Airway epithelial cell (primary cell): ENCODE results near the gene TAF11L6. TPM values are rescaled to one million over a fixed set of nuclear protein-coding genes. Genes with fewer than 3 reads are reported as not detected.

Experiments used
- total RNA-seq: library from RNA; depleted of rRNA; stranded (reverse); fragments of >200 nt; gene quantifications from 2 replicates; pipeline ENCODE4 v1.2.3, GENCODE V29; 2015

TAF11L6 gene
- not detected in 2 replicates for total RNA-seq

DNA sequence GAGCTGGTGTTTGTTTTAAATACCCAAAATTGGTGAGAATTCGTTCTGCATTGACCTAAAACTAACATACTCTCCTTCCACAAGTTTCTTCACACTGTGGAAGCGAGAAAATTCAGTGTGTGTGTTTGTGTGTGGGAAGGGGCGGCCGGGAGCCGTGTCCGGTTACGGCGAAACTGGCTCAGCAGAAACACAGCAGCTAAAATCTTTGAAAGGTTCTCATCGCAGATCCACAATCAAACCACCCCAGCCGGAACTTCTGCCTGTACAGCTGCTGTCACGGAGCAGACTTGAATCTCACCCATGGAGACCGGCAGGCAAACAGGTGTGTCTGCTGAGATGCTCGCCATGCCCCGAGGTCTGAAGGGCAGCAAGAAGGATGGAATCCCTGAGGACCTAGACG is at the start of gene TAF11L6:
Gene TAF11L6, plus strand, starts transcription at position 301 of the 400 bp plus-strand sequence.

DNA sequence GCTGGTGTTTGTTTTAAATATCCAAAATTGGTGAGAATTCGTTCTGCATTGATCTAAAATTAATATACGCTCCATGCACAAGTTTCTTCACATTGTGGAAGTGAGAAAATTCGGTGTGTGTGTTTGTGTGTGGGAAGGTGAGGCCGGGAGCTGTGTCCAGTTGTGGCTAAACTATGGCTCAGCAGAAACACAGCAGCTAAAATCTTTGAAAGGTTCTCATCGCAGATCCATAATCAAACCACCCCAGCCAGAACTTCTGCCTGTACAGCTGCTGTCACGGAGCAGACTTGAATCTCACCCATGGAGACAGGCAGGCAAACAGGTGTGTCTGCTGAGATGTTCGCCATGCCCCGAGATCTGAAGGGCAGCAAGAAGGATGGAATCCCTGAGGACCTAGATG is 30.5 kb upstream of the TAF11L6 start, which contains the start of gene TAF11L2:
Gene TAF11L2, plus strand, starts transcription at position 301 of the 400 bp plus-strand sequence.

DNA sequence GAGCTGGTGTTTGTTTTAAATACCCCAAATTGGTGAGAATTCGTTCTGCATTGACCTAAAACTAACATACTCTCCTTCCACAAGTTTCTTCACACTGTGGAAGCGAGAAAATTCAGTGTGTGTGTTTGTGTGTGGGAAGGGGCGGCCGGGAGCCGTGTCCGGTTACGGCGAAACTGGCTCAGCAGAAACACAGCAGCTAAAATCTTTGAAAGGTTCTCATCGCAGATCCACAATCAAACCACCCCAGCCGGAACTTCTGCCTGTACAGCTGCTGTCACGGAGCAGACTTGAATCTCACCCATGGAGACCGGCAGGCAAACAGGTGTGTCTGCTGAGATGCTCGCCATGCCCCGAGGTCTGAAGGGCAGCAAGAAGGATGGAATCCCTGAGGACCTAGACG is 10.4 kb upstream of the TAF11L6 start, which contains the start of gene TAF11L3:
Gene TAF11L3, plus strand, starts transcription at position 301 of the 400 bp plus-strand sequence.

DNA sequence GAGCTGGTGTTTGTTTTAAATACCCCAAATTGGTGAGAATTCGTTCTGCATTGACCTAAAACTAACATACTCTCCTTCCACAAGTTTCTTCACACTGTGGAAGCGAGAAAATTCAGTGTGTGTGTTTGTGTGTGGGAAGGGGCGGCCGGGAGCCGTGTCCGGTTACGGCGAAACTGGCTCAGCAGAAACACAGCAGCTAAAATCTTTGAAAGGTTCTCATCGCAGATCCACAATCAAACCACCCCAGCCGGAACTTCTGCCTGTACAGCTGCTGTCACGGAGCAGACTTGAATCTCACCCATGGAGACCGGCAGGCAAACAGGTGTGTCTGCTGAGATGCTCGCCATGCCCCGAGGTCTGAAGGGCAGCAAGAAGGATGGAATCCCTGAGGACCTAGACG is 7.0 kb upstream of the TAF11L6 start, which contains the start of gene TAF11L4:
Gene TAF11L4, plus strand, starts transcription at position 301 of the 400 bp plus-strand sequence.

DNA sequence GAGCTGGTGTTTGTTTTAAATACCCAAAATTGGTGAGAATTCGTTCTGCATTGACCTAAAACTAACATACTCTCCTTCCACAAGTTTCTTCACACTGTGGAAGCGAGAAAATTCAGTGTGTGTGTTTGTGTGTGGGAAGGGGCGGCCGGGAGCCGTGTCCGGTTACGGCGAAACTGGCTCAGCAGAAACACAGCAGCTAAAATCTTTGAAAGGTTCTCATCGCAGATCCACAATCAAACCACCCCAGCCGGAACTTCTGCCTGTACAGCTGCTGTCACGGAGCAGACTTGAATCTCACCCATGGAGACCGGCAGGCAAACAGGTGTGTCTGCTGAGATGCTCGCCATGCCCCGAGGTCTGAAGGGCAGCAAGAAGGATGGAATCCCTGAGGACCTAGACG is 3.5 kb upstream of the TAF11L6 start, which contains the start of gene TAF11L5:
Gene TAF11L5, plus strand, starts transcription at position 301 of the 400 bp plus-strand sequence.

Other genes with a start within 250 kb of the TAF11L6 start
- gene TAF11L2, start 30.4 kb upstream of the TAF11L6 start, total RNA-seq = not detected in 2 replicates
- not detected in 2 replicates for gene TAF11L3, start 10.3 kb upstream of the TAF11L6 start, total RNA-seq
- not detected in 2 replicates for gene TAF11L4, start 6.9 kb upstream of the TAF11L6 start, total RNA-seq
- gene TAF11L5, start 3.4 kb upstream of the TAF11L6 start, total RNA-seq = not detected in 2 replicates
- not detected in 2 replicates for gene TAF11L7, start 57.1 kb downstream of the TAF11L6 start, total RNA-seq
- not detected in 2 replicates for gene TAF11L8, start 62.3 kb downstream of the TAF11L6 start, total RNA-seq
- not detected in 2 replicates for gene TAF11L9, start 65.7 kb downstream of the TAF11L6 start, total RNA-seq
- gene TAF11L10, start 69.2 kb downstream of the TAF11L6 start, total RNA-seq = not detected in 2 replicates
- not detected in 2 replicates for gene TAF11L11, start 75.5 kb downstream of the TAF11L6 start, total RNA-seq
- not detected in 2 replicates for gene TAF11L12, start 81.7 kb downstream of the TAF11L6 start, total RNA-seq
- not detected in 2 replicates for gene TAF11L13, start 103.4 kb downstream of the TAF11L6 start, total RNA-seq
- not detected in 2 replicates for gene TAF11L14, start 105.8 kb downstream of the TAF11L6 start, total RNA-seq